ENCODE results near the gene NHERF1. TPM values are rescaled to one million over a fixed set of nuclear protein-coding genes. Genes with fewer than 3 reads are reported as not detected.

Gene NHERF1
- total and polyA plus RNA-seq, 2 of the 4 experiments (the other 2 are of a cell fraction) = 3.8 to 11.8 TPM

- no peaks in the 10 kb centered on the region for H3K4me1 ChIP-seq (ENCODE audit: control insufficient read depth, insufficient read depth, low read length)
- H3K23ac ChIP-seq (ENCODE audit: low read depth, low read length) = no peak overlapping the region
- H3K4me3 ChIP-seq (ENCODE audit: insufficient read depth, low read depth, low read length) = no peak overlapping the region
- H3K14ac ChIP-seq (replicated peaks; ENCODE audit: low read depth, low read length) = no peak overlapping the region
- no peak overlapping the region for H3K4ac ChIP-seq (ENCODE audit: low read depth, low read length)
- ChIA-PET CTCF (no interaction called here), POLR2A (ENCODE audit: unreplicated experiment) (no interaction called here)
- intact Hi-C loops (cut with micrococcal nuclease) (no loop called here), in situ Hi-C loops (cut with MboI; ENCODE audit: low sequenced_read_pairs) (no loop called here), dilution Hi-C loops (cut with HindIII; ENCODE audit: low sequenced_read_pairs, unreplicated experiment) (no loop called here)
- H4K91ac ChIP-seq (ENCODE audit: insufficient read depth, low read depth, low read length) = no peak overlapping the region
- no peaks in the 10 kb centered on the region for H3K9me3 ChIP-seq (ENCODE audit: control insufficient read depth, insufficient read depth, low read length)
- H4K8ac ChIP-seq (ENCODE audit: low read depth in 2 of 2, low read length in 2 of 2) = no peak overlapping the region
- H3K36me3 ChIP-seq (ENCODE audit: control insufficient read depth, insufficient read depth, low read length) = peaks cover 27% of the 10 kb centered on the region
- no peak overlapping the region for H2BK15ac ChIP-seq (ENCODE audit: low read depth, low read length)
- H2BK20ac ChIP-seq (ENCODE audit: low read depth, low read length) = no peak overlapping the region
- H2BK120ac ChIP-seq (ENCODE audit: low read depth, low read length) = no peak overlapping the region
- DNase-seq = no peak
- H2AK5ac ChIP-seq (ENCODE audit: low read depth, low read length) = no peak overlapping the region
- peaks cover 5 to 11% of the 10 kb centered on the region in 2 experiments; a peak in 3 of 4 replicates for H3K79me1 ChIP-seq (ENCODE audit: low read depth in 1 of 2, low read length in 2 of 2)
- H3K27me3 ChIP-seq (ENCODE audit: control insufficient read depth, insufficient read depth, low read length) = no peaks in the 10 kb centered on the region
- no peak overlapping the region for H4K5ac ChIP-seq (ENCODE audit: low read depth, low read length)
- no peaks in the 10 kb centered on the region; the same call in 1 of the 2 replicates for H3K9me1 ChIP-seq (ENCODE audit: insufficient read depth, low read length)
- no peak overlapping the region; the same call in 1 of the 2 replicates for H3K9ac ChIP-seq (ENCODE audit: low read depth, low read length)
- no peak overlapping the region for H3K56ac ChIP-seq (ENCODE audit: extremely low read depth, insufficient read depth, low read length)
- H4K20me1 ChIP-seq (ENCODE audit: insufficient read depth, low read length) = no peaks in the 10 kb centered on the region; the same call in 1 of the 2 replicates
- no peak overlapping the region for H3K27ac ChIP-seq (ENCODE audit: insufficient read depth, low read length)
- H3K4me2 ChIP-seq (ENCODE audit: low read depth, low read length) = no peak overlapping the region
- TF ChIP-seq, protein P1, sequence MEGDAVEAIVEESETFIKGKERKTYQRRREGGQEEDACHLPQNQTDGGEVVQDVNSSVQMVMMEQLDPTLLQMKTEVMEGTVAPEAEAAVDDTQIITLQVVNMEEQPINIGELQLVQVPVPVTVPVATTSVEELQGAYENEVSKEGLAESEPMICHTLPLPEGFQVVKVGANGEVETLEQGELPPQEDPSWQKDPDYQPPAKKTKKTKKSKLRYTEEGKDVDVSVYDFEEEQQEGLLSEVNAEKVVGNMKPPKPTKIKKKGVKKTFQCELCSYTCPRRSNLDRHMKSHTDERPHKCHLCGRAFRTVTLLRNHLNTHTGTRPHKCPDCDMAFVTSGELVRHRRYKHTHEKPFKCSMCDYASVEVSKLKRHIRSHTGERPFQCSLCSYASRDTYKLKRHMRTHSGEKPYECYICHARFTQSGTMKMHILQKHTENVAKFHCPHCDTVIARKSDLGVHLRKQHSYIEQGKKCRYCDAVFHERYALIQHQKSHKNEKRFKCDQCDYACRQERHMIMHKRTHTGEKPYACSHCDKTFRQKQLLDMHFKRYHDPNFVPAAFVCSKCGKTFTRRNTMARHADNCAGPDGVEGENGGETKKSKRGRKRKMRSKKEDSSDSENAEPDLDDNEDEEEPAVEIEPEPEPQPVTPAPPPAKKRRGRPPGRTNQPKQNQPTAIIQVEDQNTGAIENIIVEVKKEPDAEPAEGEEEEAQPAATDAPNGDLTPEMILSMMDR (conservative IDR thresholded peaks at IDR 0.05; ENCODE audit: low read depth, low read length) = 0 out of 2 replicates have a peak, but pooled peaks have one; percentile 14
- TF ChIP-seq FOS (IDR thresholded peaks at IDR 0.05; ENCODE audit: low read depth, low read length) (no peak), SMC3 (IDR thresholded peaks at IDR 0.05; ENCODE audit: low read depth, low read length) (peak; percentile 22; the same call in 1 of the 2 replicates), CHD1 (IDR thresholded peaks at IDR 0.05; ENCODE audit: low read depth, low read length) (no peak)
- H2BK5ac ChIP-seq (ENCODE audit: low read depth, low read length, poor library complexity, severe bottlenecking) = no peak overlapping the region
- 94% methylated on average over 10 of the region's 21 CpGs; no CpG with 5 or more reads in 1 of the 2 experiments for WGBS, 2 experiments (ENCODE audit: extremely low coverage in 2 of 2, insufficient read length in 1 of 2)
- ATAC-seq (ENCODE audit: low read depth) = no peak
- no TSS peak for BruUV-seq (replicated peaks)
- no peak overlapping the region for H2AK9ac ChIP-seq (replicated peaks; ENCODE audit: low read depth, low read length, poor library complexity)
- H3K18ac ChIP-seq (ENCODE audit: low read depth, low read length) = no peak overlapping the region
- no peak overlapping the region for H2AFZ ChIP-seq (replicated peaks; ENCODE audit: low read length, poor library complexity)
Observed at GRCh38 chr17:74785096-74785980, 36.9 kb downstream of the NHERF1 start.
